NCI-H1417 (cell line): Measurements from ENCODE around the gene CLEC4F.
"Not testable (repeated sequence)": the region's sequence is repeated elsewhere in the genome, so short reads cannot be mapped to it uniquely, and the experiment has no call there.

Experiments used
- DNase-seq, 3 experiments: peaks; one replicate each; lab custom pipeline; 2025; lab: John Stamatoyannopoulos, UW

CLEC4F gene

DNA sequence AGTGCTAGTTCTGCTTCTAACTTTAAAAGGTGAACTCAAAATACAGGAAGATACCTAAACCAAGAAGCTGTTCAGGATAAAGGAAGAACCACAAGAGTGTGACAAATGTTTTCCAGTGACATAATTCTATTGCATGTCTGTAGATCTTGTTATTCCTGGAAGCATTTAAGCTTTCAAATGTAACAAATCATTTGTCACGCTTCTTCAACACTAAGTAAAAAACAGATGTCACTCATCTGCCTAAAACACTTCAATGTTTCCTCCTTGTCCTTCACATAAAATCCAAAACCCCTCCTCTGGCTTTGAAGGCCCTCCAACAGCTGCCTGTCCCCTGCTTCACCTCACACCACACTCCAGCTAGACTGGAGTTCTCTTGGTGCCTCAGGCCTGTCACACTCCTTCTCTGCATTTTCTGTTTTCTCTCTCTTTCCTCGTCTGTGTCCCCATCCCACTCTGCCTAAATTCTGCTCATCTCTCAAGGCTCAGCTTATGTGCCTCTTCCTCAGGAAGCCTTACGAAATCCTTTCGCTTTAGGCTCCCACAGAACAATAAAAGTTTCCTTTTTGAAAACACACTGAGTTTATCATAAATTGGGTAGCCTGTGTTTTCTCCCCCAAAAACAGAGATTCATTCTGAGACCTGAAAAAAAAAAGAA, 6.4 kb upstream of the CLEC4F start:
- DNase-seq: no peak

DNA sequence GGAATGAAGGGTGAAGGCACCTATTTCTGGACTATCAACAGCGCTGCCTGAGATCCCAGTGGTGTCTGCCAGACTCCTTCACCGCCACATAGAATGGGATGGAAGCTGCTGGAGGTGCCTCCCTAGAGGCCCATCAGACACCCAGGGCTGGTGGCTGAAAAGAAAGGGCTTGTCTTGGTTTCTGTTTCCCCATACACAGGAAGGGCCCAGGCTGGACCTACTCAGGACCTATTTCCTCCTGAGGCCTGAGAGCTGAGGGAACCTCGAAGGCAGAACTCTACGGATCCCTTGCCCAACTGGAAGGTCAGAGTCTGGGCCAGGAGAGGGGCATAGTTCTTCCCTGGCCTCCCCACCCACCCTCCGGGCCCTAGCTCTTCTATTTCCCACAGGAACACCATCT, 2.9 kb upstream of the CLEC4F start:
- no peak for DNase-seq

DNA sequence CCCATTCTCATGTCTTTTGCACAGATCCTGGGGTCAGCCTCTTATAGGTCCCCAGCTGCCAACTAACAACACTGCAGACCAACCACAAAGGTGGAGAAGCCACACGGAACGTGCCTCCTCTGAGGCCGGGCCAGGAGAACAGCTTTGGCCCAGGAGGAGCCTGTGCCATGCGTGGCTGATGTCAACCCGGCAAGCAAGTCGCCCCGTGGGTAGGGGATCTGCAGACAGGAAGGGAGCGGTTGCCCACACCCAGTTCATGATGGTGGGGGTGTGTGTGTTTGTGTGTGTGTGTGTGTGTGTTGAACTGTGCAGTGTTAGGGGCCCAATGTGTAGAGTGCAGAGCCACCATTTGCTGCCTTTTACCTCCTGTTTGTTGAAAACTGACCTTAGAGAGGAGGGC, 2.4 kb upstream of the CLEC4F start:
- DNase-seq: no peak

DNA sequence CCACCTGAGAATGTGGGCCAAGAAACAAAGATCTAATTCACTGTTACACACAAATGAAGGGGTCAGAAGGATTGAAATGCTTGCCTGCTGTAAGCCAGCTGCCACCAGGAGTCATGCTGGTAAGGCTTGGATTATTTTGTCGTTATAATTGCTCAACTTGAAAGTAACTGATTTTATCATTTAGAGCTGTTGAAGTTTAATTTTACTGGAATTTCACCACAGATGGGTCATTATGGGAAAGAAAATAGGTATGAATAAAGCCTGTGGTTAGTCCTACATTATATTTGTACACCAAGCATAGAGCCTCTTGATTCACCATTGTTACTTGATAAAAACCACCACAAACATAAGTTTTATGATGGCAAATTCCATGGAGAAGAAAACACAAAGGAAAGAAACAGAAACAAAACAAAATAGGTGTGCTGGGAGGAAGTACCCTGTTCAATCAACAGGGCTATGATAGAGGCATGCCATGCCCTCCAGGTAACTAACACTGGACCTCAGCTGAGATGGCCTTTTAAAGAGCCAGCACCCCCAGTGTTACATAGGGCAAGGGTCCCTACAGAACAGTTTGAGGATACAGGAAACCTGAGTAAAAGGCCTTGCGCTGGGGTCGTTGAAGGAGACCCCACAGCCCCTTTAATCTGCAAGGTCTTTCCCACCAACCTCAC, 3.0 kb downstream of the CLEC4F start:
- no peak for DNase-seq

DNA sequence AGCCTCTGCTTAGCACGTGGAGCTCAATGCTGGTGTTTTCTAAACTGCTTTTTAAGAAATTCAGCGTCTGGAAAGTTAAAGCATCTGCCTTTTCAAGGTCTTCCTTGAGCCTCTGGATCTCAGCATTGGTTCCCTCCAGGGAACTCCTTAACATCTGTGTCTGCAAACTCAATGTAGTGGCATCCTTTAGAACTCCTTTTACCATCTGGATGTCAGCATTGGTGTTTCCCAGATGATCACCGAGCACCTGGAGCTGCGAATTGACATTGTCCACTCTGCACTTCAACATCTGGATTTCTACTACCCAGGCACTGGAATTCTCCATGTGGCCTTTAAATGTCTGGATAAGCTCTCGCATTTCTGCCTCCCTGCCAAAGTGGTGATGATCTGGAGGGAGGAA, 3.7 kb downstream of the CLEC4F start:
- DNase-seq: no peak

DNA sequence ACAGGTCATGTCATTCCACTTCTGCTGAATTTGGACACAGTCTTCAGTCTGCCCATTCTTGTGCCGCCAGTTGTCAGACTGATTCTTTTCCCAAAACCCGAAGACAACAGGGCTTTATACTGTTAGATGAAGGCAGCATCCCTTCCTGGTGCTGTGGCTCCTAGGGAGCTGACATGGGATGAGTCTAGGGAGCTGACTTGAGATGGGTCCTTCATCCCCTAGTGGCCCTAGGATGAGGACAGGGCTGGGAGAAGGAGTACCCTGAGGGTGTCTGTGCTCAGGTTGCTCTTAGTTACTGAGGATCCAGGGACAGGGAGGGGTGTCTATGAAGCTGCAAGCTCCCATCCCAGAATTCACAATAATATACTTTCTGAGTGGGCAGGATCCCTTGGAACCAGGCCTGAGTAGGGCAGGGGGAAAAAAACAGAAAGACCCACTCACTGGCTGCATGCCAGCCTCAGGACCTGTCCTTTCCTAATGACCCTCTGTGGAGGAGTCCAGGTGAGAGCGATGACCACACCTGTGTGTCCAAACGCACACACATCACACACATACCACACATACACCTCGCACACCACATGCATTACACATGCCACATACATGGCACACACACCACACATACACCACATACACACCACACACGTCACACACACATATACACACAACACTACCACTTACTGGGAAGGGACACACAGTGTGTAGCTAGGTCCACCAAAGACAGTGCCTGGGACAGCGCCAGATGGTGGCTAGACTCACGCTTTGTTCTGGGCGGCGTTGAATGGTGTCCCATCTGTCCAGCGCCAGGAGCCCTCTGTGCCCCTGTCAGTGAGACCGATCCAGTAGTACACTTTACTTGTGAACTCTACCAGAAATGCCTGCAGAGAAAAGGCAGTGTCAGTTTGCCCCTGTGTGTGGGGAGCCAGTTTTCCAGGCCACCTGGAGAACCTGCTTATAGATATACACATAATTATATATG, 11.1 kb downstream of the CLEC4F start:
- DNase-seq: no peak

DNA sequence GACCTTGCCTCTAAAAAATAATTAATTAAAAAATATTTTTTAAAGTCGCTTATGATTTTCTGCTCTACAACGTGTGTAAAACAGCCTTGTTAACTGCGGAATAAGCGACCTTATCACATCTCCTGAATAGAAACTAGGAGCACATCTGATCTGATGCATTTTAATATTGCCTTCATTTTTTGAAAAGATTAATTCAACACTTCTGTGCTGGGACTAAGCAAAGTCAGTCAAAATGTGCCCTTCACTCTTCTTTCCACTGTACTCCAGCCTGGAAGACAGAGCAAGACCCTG, 12.6 kb downstream of the CLEC4F start:
- no peak for DNase-seq

DNA sequence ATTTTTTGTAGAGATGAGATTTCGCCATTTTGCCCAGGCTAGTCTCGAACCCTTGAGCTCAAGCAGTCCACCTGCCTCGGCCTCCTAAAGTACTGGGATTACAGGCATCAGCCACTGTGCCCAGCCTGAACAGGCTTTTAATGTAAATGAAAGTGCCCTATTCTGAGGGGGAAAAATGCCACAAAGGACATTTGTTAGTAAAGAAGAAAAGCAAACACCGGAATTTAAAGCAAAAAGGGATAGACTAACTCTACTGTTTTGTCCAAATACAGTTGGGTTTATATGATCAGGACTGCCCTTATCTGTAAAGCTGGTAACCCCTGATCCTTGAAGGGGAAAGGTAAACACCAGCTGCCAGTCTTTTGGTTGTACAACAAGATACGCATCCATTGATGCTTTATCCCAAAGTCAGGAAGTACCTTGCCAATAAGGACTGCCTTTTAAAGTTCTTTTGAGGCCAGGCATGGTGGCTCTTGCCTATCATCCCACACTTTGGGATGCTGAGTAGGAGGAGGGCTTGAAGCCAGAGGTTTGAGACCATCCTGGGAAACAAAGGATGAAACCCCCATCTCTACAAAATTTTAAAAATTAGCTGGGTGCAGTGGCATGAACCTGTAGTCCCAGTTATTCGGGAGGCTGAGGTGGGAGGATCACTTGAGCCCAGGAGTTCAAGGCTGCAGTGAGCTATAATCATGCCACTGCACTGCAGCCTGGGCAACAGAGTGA, 13.1 kb downstream of the CLEC4F start:
- peak in 1 of 3 experiments; percentile 20 for DNase-seq

DNA sequence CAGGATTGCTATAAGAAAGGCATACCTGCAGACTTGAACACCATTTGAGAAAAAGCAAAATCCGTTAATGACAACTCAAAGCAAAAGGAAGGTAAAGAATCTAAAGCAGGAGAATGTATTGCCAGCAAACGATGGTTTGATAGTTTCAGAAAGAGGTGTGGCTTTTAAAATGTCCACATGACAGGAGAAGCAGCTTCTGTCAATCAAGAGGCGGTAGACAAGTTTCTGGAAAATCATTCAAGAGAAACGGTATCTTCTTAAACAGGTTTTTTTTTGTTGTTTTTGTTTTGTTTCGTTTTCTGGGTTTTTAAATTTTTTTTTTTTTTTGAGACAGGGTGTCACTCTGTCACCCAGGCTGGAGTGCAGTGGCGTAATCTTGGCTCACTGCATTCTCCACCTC, 13.8 kb downstream of the CLEC4F start:
- DNase-seq: no peak

DNA sequence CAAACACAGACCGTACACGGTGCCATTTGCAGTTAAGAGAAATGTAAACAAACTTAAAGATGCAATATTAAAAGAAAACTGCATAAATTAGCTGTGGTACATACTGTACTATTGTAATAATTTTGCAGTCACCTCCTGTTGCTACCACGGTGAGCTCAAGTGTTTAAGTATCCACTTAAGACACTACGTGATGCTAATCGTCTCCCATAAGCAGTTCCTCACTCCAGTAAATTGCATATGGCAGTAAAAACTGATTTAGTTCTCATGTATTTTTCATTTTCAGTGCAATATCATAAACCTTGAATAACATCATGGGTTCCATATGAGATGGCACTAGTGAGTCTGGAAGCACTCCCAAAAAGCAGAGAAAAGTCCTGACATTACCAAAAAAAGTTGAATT, 14.4 kb downstream of the CLEC4F start:
- peak; percentile 26 to 93 (median 67) for DNase-seq

DNA sequence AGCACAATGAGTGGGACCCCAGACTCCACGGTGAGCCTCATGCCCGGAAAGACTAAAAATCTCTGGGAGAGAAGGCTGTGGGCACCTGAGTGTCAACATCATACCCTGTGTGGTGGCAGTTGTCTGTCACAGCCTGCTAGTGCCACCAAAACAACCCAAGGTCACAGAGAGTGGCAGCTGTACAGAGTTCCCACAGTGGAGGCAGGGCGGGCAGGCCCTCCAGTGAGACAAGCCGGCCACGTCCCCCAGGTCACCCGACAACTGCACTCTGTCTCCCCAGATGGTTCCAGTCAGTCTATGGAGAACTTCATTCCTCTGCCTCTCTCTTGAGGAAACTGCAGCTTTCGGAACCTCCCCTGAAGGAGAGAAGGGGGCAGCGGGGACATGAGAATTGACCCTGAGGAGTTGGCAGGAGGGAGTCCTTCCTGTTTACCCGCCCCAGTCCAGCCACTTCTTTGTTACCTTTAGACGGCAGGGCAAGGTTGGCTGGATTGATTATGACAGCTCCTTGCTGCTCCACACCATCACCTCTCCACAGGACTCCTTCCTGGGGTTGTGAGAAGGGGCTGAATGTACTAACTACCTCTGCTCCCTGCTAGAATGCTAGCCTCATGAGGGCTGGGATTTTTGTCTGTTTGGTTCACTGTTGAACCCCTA, 18.7 kb downstream of the CLEC4F start:
- DNase-seq: no peak

DNA sequence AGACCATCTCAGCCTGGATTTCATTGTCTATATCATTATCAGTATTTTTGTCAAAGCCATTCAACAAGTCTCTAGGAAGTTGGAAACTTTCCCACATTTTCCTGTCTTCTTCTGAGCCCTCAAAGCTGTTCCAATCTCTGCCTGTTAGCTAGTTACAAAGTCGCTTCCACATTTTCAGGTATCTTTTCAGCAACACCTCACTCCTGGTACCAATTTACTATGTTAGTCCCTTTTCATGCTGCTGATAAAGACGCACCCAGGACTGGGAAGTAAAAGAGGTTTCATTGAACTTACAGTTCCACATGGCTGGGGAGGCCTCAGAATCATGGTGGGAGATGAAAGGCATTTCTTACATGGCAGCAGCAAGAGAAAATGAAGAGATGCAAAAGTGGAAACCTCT, 20.7 kb downstream of the CLEC4F start:
- no peak for DNase-seq

DNA sequence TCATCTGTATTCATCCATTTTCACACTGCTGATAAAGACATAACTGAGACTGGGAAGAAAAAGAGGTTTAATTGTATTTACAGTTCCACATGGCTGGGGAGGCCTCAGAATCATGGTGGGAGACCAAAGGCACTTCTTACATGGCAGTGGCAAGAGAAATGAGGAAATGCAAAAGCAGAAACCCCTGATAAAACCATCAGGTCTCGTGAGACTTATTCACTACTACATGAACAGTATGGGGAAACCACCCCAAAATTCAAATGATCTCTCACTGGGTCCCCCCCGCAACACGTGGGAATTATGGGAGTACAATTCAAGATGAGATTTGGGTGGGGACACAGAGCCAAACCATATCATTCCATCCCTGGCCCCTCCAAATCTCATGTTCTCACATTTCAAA, 22.4 kb downstream of the CLEC4F start:
- DNase-seq: not testable (repeated sequence)

DNA sequence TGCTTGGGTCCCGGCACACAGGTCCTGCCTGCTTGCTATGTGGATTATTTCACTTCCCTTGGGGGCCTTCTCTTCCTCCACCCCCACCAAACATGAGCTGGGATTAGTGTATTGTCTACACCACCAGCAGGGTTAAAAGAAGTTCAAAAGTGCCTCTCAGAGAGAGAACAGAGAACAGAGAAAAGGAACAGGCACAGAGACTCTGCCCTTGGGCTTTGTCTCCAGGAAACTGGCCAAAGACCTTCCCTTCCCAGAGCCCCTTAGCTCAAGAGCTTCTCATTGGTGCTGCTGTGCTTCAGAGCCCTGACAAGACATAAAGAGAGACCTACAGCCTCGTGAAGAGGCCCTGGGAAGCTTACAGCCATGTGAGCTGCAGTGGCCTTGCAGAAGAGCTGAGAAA, 22.9 kb downstream of the CLEC4F start:
- DNase-seq: no peak

DNA sequence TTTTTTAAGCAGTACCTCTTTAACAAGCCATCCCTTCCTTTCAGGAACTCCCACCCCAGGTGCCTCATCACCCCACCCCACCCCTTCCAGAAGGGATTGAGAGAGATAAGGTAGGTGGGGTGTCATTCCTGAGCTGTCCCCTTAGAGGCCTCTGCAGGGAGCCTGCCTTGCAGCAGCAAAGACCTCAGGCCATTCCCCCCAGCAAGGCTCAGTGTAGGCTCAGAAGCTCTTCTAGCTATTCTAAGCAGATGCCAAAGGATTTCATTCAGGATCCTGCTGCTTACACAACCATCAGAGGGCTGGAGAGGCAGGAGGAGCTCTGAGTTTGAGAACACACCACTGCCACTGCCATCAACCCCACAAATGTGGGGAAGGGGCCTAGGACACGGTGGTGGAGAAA, 24.1 kb downstream of the CLEC4F start:
- DNase-seq: no peak

DNA sequence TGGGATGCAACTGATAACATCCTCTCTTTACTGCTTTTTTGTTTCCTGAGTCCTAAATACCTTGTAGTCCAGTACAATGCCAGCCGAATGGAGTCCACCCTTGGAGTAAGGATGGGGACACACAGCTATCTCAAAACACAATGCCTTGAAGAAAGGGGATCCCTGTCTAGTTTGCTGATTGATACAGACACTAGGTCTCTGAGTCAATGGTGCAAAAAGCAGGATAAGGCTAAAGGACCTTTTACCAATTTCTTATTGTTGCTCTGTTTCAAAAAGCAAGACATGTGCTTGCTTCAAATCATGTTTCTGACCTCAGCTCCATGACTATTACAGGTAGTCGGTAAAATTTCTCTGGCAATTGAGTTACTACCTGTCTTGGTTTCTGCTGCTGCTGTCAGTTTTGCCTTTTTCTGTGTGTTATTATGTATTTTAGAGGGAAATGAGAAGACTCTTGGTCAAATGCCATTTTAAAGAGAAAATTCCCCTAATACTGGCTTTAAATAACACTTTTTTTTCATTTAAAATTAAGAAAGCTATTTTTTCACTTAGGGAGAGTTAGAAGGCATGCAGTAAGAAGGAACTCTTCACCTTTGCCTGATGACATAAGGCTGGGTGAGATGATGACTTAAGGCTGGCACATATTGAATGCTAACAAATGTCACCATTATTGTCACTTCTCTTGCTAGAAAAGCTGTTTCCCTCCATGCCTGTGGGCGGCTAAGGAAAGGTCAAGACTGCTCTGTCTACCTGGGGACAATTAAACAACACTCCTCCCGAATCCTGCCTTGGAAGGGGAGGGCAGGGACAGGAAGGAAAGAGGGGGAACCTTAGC, 25.0 kb downstream of the CLEC4F start:
- no peak for DNase-seq

DNA sequence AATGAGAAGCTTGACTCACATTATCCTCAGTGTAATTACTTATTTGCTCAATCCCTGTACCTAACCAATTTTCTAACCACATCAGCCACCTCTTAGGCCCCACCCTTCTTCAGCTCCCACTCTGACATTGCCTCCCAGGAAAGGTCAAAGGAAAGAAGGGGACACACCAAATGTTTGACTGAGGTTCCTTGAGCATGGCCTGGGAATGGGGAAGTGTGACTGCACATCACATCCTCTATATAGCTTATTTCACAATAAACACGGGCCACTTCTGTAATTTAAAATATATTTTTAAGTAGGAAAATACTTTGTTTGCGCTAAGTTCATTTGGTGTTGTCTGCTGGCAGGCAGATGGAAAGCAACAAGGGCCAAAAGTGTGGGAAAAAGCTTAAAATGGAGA, 26.9 kb downstream of the CLEC4F start:
- peak in 1 of 3 experiments; percentile 17 for DNase-seq

DNA sequence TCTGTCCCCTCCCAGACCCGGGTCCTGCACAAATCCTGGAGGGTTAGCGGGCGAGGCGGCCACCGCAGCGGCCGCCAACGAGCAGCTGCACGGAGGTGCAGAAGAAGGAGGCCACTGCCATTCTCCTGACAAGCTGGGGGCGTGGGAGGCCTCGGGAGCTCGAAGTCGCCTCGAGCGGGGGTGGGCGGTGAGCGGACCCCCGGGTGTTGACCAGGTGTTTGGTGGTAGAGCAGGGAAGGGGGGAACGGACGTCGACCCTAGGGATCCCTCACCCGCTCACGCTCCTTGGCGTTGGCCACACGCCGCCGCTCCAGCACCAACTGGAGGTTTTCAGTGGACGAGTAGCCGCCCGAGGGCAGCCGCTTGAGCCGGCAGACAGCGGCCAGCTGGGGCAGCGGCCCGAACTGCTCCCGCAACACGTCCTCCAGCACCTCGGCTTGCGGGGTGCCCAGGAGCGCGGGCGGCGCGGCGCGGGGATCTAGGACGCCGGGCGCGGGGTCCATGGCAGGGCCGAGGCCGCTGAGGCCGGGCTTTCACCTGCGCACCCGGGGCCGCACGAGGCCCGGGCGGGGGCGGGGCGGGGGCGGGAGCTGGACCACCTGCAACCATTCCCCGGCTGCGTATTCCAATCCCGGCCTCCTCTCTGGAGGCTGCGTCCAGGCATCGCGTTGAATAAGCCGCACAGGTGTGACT, 30.1 kb downstream of the CLEC4F start, which contains the start of gene FIGLA:
TSS of gene FIGLA (minus strand) at position 508 of the 693 bp plus-strand sequence. CDS start at position 503, 5 bp downstream.
- peak in 2 of 3 experiments; percentile 41 to 47 for DNase-seq

DNA sequence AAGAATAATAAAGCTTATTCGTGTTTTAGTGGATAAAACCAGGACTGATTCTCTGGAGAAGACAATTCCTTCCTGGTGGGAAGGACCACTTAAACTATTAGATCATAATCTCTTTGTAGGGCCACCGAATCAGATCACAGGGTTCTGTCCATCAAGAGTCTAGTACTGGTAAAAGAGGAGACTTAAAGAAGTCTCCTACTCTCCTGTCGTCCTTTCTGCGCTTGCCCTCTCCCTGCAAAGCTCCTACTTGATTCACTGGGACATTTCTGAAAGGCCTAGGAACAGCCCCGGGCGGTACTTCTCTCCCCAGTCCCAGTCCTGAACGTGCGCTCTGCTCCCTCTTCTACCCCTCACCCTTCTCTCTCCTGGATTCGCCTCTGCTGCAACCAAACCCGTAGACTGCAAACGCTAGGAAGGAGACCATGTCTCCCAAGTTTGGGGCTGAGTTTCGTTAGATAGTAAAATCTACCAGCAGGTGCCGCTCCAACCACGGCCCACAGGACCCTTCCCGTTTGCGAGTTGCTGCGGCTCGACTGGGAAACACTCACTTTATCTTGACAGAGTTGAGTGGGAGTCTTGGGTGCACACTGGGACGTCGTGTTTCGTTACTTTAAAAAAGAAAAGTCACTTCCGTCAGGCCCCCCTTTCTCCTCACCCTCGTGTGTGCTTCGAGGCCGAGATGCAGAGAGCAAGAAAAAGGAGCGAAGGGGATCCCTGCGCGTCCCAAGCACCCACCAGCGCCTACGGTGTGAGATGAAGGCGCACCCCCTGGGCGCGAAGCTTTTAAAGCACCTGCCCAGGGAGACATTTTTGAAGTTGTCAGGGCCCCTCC, 30.9 kb downstream of the CLEC4F start:
- peak; percentile 52 to 86 (median 76) for DNase-seq
